A673 (cell line): ENCODE results near the gene SPSB4. TPM values are rescaled to one million over a fixed set of nuclear protein-coding genes. Genes with fewer than 3 reads are reported as not detected.

Source experiments
- BruUV-seq: library from RNA; stranded (reverse); fragments of 400-500 nt; replicated peaks from 2 replicates; lab custom pipeline; 2021; lab: Mats Ljungman, UMichigan
- CTCF ChIA-PET: fragments of 300-600 bp; sonication (Branson Sonifier 250); formaldehyde crosslinking; loops from one replicate; lab custom pipeline; 2022; ENCODE audit warnings: antibody characterized with exemption; lab: Charles Lee
- POLR2A ChIA-PET: fragments of 300-600 bp; sonication (Branson Sonifier 250); formaldehyde crosslinking; loops from one replicate; lab custom pipeline; 2022; ENCODE audit warnings: antibody characterized with exemption; ENCODE audit not compliant: low non-redundant PET; lab: Charles Lee
- DNase-seq: peaks from one replicate; pipeline ENCODE4 v3.0.0-alpha.2; 2015; ENCODE audit warnings: low spot score
- H3K27ac ChIP-seq: fragments of 200-600 bp; sonication (generic); 2 replicates; pipeline ENCODE4 v1.5.1; 2016; ENCODE audit warnings: mixed run types, low read depth, mild to moderate bottlenecking, mixed read lengths, antibody characterized with exemption, low read length; ENCODE audit not compliant: poor library complexity, severe bottlenecking
- H3K27me3 ChIP-seq: fragments of 200-600 bp; sonication (generic); replicated peaks from 2 replicates; pipeline ENCODE4 v1.6.1; 2017; ENCODE audit warnings: mixed run types, low read depth, mild to moderate bottlenecking, mixed read lengths, antibody characterized with exemption, low read length; ENCODE audit not compliant: insufficient read depth, poor library complexity
- H3K36me3 ChIP-seq: fragments of 200-600 bp; sonication (generic); 2 replicates; pipeline ENCODE4 v1.6.1; 2016; ENCODE audit warnings: mixed run types, mild to moderate bottlenecking, mixed read lengths, antibody characterized with exemption, low read length; ENCODE audit not compliant: insufficient read depth, poor library complexity, severe bottlenecking
- H3K4me1 ChIP-seq: fragments of 200-600 bp; sonication (generic); 2 replicates; pipeline ENCODE4 v1.6.1; 2017; ENCODE audit warnings: mixed run types, mild to moderate bottlenecking, mixed read lengths, antibody characterized with exemption, low read length; ENCODE audit not compliant: insufficient read depth, poor library complexity, severe bottlenecking
- H3K4me3 ChIP-seq: fragments of 200-600 bp; sonication (generic); 2 replicates; pipeline ENCODE4 v1.5.1; 2016; ENCODE audit warnings: low read depth, mixed run types, mild to moderate bottlenecking, mixed read lengths, low read length; ENCODE audit not compliant: poor library complexity, severe bottlenecking
- H3K9me3 ChIP-seq: fragments of 200-600 bp; sonication (generic); 2 replicates; pipeline ENCODE4 v1.6.1; 2016; ENCODE audit warnings: mixed run types, low read depth, mild to moderate bottlenecking, mixed read lengths, antibody characterized with exemption, low read length; ENCODE audit not compliant: poor library complexity, severe bottlenecking
- EZH2 ChIP-seq: fragments of 200-600 bp; sonication (generic); IDR thresholded peaks from 2 replicates; pipeline ENCODE4 v1.6.1; 2017; ENCODE audit warnings: borderline replicate concordance, low read depth, mild to moderate bottlenecking, mixed read lengths, antibody characterized with exemption, low read length; ENCODE audit not compliant: poor library complexity, severe bottlenecking
- intact Hi-C: fragments of 100-400 bp; cut with micrococcal nuclease; formaldehyde crosslinking; loops from one replicate; pipeline ENCODE4 v1.10.0; 2022; ENCODE audit not compliant: unreplicated experiment
- total RNA-seq: library from RNA; stranded (reverse); gene quantifications from 2 replicates; pipeline ENCODE4 v1.2.3, GENCODE V29; 2021
- TF ChIP-seq, protein P1 (sequence below): fragments of 300-800, 200-600 bp; sonication (generic); conservative IDR thresholded peaks from 2 replicates; pipeline ENCODE4 v1.5.1; 2017; ENCODE audit warnings: low read depth, mild to moderate bottlenecking, antibody characterized with exemption, low read length, moderate library complexity, mixed read lengths

SPSB4 gene
- total RNA-seq, 1 experiment from 2014 or later, result 0.39 TPM

GRCh38 chr3:141063831-141064230 lies 12.7 kb downstream of the SPSB4 start:
- Histone ChIP-seq H3K36me3 (no peaks in the 10 kb centered on the region), H3K4me3 (no peak overlapping the region), H3K4me1 (no peaks in the 10 kb centered on the region), H3K27me3 (peaks cover 7% of the 10 kb centered on the region), H3K9me3 (no peaks in the 10 kb centered on the region), H3K27ac (no peak overlapping the region)
- intact Hi-C loops, result no loop called here
- BruUV-seq, result no TSS peak
- ChIA-PET CTCF (no interaction called here), POLR2A (no interaction called here)
- no peak for TF ChIP-seq EZH2
- DNase-seq, result no peak

DNA sequence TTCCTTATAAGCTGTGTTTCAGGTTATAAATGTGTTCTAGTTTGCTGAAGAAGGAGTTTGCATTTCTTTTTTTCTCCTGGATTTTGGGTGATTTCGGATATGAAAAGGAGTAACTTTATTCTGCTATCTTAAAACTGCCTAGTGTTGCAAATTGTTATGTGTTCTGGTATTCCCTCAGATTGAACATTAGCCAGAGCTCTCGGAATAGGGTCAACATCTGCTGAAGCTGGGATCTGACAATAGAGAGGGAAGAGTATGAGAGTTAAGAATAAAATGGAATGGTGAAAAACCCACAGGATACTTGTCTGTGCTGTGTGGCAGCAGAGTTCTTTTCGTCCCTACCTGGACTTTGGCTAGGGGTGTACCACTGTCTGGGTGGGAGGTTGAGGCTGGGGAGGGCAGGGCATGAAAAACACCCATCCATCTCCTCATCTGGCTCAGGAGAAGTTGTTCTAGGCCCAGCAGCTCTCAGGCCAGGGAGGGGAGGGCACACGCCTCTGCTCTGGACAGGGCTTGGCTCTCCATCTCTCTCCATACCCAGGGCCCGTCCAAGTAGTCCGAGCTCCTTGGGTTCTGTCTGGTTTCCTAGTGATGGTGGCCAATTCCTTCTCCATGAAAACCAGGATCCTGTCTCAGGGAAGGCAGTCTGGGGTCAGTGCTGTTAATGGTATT lies 13.2 kb downstream of the SPSB4 start:
- no TSS peak for BruUV-seq

DNA sequence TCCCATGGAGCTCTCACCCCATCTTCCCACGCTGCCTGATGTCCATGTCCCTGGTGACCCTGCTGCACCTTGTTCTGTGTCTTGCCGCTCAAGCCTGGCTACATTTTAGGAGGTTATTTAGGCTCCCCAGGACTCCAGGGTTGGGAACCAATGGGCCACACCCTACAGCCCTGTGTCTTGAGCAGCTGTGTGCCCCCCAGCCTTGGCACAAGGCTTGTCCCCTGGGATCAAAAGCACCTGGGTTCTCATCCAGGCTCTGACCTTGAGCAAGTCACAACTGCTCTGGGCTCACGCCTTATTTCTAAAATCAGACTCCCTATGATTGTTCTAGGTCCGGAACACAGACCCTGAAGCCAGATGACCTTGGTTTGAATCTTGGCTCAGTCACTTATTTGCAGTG lies 14.1 kb downstream of the SPSB4 start:
- Histone ChIP-seq H3K4me3 (no peak overlapping the region), H3K4me1 (no peaks in the 10 kb centered on the region), H3K36me3 (no peaks in the 10 kb centered on the region), H3K9me3 (no peaks in the 10 kb centered on the region), H3K27me3 (peaks cover 7% of the 10 kb centered on the region), H3K27ac (no peak overlapping the region)
- DNase-seq, result no peak
- TF ChIP-seq, protein P1, sequence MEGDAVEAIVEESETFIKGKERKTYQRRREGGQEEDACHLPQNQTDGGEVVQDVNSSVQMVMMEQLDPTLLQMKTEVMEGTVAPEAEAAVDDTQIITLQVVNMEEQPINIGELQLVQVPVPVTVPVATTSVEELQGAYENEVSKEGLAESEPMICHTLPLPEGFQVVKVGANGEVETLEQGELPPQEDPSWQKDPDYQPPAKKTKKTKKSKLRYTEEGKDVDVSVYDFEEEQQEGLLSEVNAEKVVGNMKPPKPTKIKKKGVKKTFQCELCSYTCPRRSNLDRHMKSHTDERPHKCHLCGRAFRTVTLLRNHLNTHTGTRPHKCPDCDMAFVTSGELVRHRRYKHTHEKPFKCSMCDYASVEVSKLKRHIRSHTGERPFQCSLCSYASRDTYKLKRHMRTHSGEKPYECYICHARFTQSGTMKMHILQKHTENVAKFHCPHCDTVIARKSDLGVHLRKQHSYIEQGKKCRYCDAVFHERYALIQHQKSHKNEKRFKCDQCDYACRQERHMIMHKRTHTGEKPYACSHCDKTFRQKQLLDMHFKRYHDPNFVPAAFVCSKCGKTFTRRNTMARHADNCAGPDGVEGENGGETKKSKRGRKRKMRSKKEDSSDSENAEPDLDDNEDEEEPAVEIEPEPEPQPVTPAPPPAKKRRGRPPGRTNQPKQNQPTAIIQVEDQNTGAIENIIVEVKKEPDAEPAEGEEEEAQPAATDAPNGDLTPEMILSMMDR, result no peak
- TF ChIP-seq EZH2, result no peak
- ChIA-PET POLR2A (no interaction called here), CTCF (no interaction called here)
- BruUV-seq, result no TSS peak
- intact Hi-C loops, result no loop called here

More for the DNA sequence above, 13.2 kb downstream of the SPSB4 start:
- no peaks in the 10 kb centered on the region for H3K9me3 ChIP-seq
- TF ChIP-seq, protein P1, result no peak
- no peak for TF ChIP-seq EZH2
- H3K36me3 ChIP-seq, result no peaks in the 10 kb centered on the region
- no peak overlapping the region for H3K4me3 ChIP-seq
- POLR2A ChIA-PET, result no interaction called here
- intact Hi-C loops, result no loop called here
- CTCF ChIA-PET, result no interaction called here
- no peak overlapping the region for H3K27ac ChIP-seq
- no peak for DNase-seq
- H3K4me1 ChIP-seq, result no peaks in the 10 kb centered on the region
- peaks cover 7% of the 10 kb centered on the region for H3K27me3 ChIP-seq
